Stimulated activated CD4-positive, alpha-beta T cell treated with anti-CD3 and anti-CD28 coated beads, Interleukin-2, amount 100 ng/mL, for 48 hours (primary cell): Measurements from ENCODE around the gene DTNB.

Source experiments
- DNase-seq, 2 donors: peaks; one replicate each; pipeline ENCODE4 v3.0.0-alpha.2; 2020

DTNB gene

GRCh38 chr2:25362049-25362433 lies 311.3 kb downstream of the DTNB start:
- peak; percentile 98 to 99 for DNase-seq

GRCh38 chr2:25361261-25362048 lies 311.9 kb downstream of the DTNB start:
- no peak for DNase-seq

DNA sequence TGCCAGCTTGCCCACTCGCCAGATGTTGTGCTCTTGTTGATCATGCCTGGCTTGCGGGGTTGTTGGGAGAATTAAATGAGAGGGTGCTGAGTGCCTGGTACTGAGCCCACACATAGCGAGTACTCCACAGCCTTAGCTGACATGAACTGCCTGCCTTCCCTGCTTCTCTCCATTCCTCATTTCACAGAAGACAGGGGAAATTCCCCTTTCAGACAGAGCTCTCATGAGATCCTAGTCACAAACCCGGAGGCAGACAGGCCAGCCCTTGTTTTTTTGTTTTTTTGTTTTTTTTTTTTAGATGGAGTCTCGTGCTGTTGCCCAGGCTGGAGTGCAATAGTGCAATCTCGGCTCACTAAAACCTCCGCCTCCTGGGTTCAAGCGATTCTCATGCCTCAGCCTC lies 314.5 kb downstream of the DTNB start:
- DNase-seq = no peak

DNA sequence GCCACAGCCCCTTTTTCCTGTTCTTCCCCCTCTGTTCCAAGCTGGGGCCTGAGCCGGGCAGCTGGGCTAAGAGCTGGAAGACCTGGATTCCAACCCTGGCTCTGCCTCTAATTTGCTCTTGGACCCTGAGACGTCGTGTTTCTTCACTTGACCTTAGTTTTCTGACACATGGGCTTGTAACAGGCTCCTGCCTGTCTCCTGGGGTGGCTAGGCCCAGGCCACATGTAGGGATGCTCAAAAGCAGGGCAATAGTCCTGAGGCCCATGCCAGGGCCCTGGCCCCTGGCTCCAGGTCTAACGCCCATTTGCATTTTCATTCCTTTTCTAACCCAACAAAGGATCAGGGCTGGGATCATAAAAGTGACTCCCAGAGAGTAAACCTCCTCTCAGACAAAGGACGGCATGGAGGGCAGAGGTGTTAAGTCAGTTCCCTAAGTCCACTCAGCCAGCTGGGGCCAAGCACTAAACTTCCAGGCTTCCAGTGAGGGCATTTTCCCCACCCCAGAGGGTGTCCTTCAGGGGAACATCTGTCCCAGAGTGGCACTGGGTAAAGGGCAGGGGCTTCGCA lies 315.0 kb downstream of the DTNB start:
- no peak for DNase-seq

DNA sequence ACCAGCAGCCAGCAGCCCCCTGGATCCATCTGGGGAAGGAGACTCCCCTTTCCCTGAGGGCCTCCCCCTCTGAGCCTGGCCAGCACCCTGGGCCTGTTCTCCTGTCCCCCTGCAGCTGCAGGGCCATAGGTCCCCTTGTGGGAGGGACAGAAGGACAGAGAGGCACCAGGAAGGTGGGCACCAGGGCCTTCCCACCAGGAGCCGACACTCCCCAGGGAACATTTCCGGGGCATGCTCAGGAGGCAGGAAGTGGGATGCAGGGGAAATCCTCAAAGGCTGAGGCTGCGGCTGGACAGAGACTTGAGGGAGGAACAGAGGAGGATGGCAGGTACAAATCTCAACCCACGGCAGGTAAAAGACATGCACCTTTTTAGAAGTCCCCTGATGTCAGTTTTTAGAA lies 317.3 kb downstream of the DTNB start:
- no peak for DNase-seq

DNA sequence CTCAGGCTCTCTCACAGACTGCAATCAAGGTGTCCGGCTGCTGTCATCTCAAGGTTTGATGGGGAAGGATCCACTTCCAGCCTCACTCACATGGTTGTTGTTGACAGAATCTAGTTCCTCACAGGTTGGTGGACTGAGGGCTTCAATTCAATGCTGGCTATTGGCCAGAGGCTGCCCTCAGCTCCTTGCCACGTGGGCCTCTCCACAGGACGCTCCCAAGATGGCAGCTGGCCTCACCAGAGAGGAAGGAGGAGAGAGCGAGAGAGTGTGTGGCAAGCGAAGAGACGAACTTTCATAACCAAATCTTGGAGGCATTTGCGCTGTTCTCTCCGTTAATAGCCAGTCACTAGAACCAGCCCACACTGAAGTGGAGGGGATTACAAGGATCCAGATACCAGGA lies 318.1 kb downstream of the DTNB start:
- DNase-seq = no peak

DNA sequence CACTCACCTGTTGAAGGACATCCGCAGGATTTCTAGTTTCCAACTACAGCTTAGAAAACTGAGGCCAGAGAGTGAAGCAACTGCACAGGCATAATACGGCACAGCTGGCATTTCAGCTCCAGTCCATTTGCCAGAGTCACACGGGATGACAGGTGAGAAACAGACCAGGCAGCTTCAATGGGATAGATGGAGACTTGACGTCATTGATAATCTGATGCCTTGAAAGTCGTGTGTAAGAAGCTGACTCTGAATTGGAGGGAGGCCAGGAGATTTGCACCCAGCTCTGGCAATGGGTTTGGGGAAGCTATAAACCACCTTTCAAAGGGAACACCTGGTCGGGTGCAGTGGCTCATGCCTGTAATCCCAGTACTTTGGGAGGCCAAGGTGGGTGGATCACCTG lies 319.3 kb downstream of the DTNB start:
- no peak for DNase-seq

DNA sequence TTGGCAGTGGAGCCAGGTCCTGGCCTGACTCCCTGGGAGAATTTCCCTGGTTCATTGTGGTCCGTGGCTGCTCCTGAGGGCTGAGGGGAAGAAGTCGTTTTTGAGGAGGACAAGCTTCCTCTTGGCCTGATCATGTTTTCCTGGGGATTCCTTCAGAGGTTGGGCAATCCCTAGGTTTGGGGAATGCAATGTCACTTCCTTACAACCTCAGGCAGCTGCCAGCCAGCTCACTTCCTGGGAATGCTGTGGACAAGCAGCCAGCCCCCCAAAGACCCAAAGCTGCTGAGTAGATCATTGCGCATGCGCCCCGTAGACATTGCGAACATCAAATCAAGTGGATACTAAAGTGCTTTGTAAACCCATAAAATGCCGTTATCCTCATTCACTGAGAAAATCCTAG lies 324.0 kb downstream of the DTNB start:
- no peak for DNase-seq

- no peak for DNase-seq
Observed at GRCh38 chr2:25347846-25348245, 325.5 kb downstream of the DTNB start.

DNA sequence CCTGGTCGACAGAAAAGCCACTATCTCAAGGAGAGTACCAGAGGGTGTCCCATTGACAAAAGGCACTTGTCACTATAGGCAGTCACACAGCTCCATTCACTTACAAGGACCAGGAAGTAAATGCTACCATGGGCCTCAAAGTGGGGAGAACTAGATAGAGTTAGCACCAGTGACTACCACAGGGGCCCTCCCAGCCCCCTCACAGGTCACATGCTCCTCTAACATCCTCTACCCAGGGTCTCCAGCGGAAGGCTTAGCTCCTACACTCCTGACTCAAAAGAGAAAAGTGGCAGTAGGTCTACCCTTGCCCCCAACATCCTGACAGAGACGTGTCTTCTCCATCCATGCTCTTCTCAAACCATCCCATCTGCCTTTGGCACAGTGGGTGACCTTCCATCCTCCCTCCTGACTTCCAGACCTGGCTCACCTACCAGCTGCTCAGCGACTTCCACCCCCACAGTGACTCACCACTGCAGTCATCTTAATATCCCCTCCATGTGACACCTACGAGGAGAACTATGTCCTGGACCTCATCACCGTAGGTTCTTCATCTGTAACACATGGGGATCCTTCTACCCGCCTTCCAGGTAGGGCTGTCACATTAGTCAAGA lies 326.1 kb downstream of the DTNB start:
- DNase-seq = no peak

- DNase-seq = no peak
Observed at GRCh38 chr2:25343187-25343825, 330.1 kb downstream of the DTNB start.

DNA sequence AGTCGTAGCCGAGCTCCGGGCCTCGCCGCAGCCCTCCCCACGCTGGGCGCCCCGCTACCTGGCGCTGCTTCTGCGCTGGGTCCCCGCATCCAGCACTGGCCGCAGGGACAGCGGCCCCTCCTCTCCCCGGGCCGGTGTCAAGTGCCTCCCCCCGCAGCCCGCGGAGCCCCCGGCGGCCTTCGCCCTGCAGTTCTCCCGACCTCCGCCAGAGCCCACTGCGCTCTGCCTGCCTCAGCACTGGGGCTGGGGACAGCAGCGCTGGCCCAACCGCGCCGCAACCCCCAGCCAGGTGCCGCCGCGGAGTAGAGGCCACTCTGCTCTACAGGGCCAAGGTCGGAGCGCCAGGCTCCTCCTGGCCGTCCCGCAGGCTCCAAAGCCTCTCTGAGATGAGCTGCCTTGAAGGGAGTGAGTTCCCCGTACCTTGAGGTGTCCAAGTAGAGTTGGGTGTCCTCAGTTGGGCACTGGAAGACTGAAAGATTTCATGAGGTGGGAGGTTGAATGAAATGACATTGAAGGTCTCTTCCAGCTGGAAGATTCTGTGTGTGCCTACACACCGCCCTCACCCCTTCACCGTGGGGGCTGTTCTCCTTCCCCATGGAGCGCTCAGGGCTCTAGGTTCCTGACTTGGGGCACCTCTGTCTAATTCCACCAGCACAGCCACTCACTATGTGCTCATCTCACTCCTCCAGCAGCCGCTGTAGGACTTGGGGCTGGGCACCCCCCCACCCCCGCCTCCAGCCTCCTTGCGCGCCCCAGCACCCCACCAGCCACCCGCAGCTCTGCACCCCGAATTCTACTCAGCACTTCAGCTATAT lies 330.8 kb downstream of the DTNB start:
- peak; percentile 69 to 78 for DNase-seq

DNA sequence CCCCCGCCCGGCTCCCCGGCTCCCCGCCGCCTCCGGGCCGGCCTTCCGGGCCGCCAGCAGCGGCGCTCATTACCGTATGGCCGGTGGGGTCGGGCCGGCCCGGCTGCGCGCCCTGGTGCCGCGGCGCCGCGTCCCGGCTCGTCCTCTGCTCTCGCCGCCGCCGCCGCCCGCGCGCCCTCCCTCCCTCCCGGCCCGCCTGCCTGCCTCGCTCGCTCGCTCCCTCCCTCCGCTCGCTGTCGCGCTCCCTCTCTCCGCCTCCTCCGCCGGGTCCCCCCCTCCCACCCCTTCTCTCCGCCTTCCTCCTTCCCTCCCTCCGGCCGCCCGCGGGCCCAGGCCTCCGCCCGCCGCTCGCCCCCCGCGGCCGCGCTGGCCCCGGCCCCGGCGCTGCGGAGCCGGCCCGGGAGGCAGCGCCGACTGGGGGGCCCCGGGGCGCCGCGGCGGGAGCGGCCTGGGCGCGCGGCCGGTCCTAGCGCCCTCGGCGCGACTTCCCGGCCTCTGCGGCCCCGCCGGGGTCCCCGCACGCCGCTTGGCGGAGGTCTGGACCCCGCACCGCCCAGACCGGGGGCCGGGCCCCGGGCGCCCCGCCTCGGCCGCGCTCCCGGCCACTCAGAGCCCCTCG lies 331.5 kb downstream of the DTNB start, which contains the start of gene DNMT3A:
DNMT3A (minus strand) TSS at position 173 of the 619 bp plus-strand sequence. CDS start 27,941 bp downstream, outside the sequence.
- peak; percentile 51 to 60 for DNase-seq

GRCh38 chr2:25341011-25341727 lies 332.2 kb downstream of the DTNB start:
- no peak for DNase-seq

- no peak for DNase-seq
Observed at GRCh38 chr2:25340181-25340921, 333.0 kb downstream of the DTNB start.

- DNase-seq = no peak
Observed at GRCh38 chr2:25339791-25340180, 333.6 kb downstream of the DTNB start.

DNA sequence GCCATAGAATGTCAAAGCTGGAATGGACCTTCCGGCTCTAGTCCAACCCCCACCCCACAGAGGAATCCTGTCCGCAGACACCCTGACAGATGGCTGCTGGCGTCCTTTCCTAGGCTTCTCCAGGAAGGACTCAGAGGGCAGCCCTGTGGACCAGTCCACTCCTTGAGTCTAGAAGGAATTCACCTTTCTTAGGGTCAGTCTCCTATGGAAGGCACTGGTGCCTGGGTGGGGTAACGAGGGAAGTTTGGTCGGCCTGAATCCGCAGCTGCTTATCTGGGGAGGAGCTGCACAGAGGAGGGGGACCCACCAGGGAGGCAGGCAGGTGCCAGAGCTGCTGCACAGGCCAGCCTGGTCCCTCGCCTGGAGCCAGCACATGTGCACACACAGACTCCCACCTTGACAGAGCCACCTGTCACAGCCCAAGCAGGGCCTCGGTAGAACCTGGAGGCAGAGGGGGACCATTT lies 334.1 kb downstream of the DTNB start:
- no peak for DNase-seq

DNA sequence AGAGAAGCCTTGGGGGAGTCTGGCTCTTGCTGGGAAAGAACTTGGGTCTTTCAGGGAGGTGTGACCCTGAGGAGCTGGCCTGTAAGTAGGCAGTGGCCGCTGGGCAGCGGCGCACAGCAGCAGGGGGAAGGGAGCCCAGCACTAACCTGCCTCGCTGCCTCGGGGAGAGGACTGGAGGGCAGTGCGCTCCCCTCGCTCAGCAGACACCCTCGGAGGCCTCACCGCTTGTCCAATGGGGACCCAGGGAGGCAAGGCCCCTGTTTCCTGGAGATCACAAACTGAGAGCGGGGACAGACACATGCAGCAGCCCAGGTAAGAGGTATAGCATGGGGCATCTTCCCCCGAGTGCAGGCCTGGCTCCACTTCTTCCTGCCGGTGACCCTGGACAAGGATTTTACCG lies 335.0 kb downstream of the DTNB start:
- DNase-seq = no peak

DNA sequence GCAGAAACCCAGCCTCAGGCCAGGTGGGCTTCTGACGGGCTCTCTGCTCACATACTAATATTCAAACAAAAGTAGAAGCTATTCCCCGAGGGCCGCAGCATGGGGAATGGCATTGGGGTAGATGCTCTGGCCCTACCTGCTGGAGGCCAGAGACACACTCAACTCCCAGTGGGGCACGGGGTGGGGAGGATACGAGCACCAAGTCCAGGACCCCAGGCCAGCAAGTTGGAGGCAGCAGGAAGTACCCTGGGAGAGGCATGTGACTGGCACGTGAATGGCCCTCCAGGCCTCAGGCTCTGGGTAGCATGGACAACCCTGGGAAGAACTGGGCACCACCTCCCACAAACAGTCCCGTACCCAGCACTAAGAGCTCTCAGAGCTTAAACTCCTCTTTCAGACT lies 335.5 kb downstream of the DTNB start:
- no peak for DNase-seq

DNA sequence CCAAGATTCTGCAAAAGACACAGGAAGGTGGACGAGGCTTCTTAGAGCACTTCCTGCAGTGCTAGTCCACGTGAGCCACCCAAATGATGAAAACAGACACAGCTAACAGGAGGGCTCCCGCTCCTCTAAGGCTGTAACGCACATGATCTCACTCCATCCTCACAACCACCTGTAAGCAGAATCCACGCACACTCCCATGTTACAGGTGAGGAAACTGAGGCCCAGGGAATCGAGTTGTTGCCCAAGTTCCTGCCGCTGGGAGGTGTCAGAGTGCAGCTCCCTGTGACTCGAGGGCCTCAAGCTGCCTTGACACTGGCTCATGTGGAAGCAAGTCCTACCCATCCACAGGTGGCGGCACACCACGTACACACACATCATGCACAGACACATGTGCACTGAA lies 336.1 kb downstream of the DTNB start:
- DNase-seq = no peak

- DNase-seq = no peak
Observed at GRCh38 chr2:25336383-25336841, 337.0 kb downstream of the DTNB start.
